Activated CD8-positive, alpha-beta T cell treated with anti-CD3 and anti-CD28 coated beads for 36 hours (primary cell): ENCODE results near the gene NDRG2. TPM values are rescaled to one million over a fixed set of nuclear protein-coding genes. Genes with fewer than 3 reads are reported as not detected.
"Not testable (repeated sequence)": the region's sequence is repeated elsewhere in the genome, so short reads cannot be mapped to it uniquely, and the experiment has no call there.

Experiments used
- ATAC-seq: fragments of 200-7000 bp; cut with Tn5 transposase; one replicate; pipeline ENCODE4 v1.10.0; 2021; ENCODE audit warnings: mild to moderate bottlenecking, moderate library complexity
- CTCF ChIA-PET: fragments of 350-600 bp; sonication (Branson Sonifier 250); formaldehyde crosslinking; loops from one replicate; lab custom pipeline; 2021; ENCODE audit warnings: antibody characterized with exemption; lab: Charles Lee
- POLR2A ChIA-PET: fragments of 350-600 bp; sonication (Branson Sonifier 250); formaldehyde crosslinking; loops from one replicate; lab custom pipeline; 2021; ENCODE audit warnings: antibody characterized with exemption; lab: Charles Lee
- DNase-seq: peaks from one replicate; pipeline ENCODE4 v3.0.0-alpha.2; 2020
- H3K27ac Mint-ChIP-seq: one replicate; pipeline ENCODE4 v1.8.0; 2021; ENCODE audit warnings: mild to moderate bottlenecking, mixed read lengths
- H3K27me3 Mint-ChIP-seq: one replicate; pipeline ENCODE4 v1.8.0; 2021; ENCODE audit warnings: mixed read lengths
- H3K36me3 Mint-ChIP-seq: one replicate; pipeline ENCODE4 v1.8.0; 2021; ENCODE audit warnings: low read depth, mixed read lengths
- H3K4me1 Mint-ChIP-seq: one replicate; pipeline ENCODE4 v1.8.0; 2021; ENCODE audit warnings: low read depth, mixed read lengths
- H3K4me3 Mint-ChIP-seq: one replicate; pipeline ENCODE4 v1.8.0; 2021; ENCODE audit warnings: mild to moderate bottlenecking, moderate library complexity, mixed read lengths
- H3K9me3 Mint-ChIP-seq: one replicate; pipeline ENCODE4 v1.8.0; 2021; ENCODE audit warnings: mixed read lengths
- CTCF ChIP-seq: fragments of 200-600 bp; IDR thresholded peaks from one replicate; pipeline ENCODE4 v1.8.0; 2022; ENCODE audit warnings: antibody characterized with exemption, mild to moderate bottlenecking
- intact Hi-C: fragments of 100-400 bp; cut with micrococcal nuclease; formaldehyde crosslinking; loops from one replicate; pipeline ENCODE4 v1.10.0; 2022
- total RNA-seq, 2 experiments: library from RNA; stranded (reverse); gene quantifications; one replicate each; pipeline ENCODE4 v1.2.3, GENCODE V29; 2021

The NDRG2 gene
- total RNA-seq, 2 experiments from 2014 or later: 4.3 to 5.3 TPM

- H3K36me3 Mint-ChIP-seq: peaks cover 7% of the 10 kb centered on the region
- H3K27ac Mint-ChIP-seq: no peak overlapping the region
- peaks cover 13% of the 10 kb centered on the region for H3K4me1 Mint-ChIP-seq
- ATAC-seq: no peak
- peaks cover 3% of the 10 kb centered on the region for H3K27me3 Mint-ChIP-seq
- CTCF ChIA-PET: interaction anchor here (1.0 to 5.1 kb wide), 2 partner anchors 14 to 28 kb away, joined by 4 to 48 read pairs; no protein-coding TSS in a partner anchor
- no peak overlapping the region for H3K4me3 Mint-ChIP-seq
- DNase-seq: no peak
- no peaks in the 10 kb centered on the region for H3K9me3 Mint-ChIP-seq
- intact Hi-C loops: no loop called here
- POLR2A ChIA-PET: no interaction called here
- no peak for TF ChIP-seq CTCF
These were observed 38.0 kb downstream of the NDRG2 start for GRCh38 chr14:20986811-20987210.

- H3K36me3 Mint-ChIP-seq: not testable (repeated sequence)
These were observed 39.2 kb downstream of the NDRG2 start for GRCh38 chr14:20985650-20986049.

GRCh38 chr14:20982646-20983369 lies 42.1 kb downstream of the NDRG2 start:
- Mint-ChIP-seq H3K27ac (no peak overlapping the region), H3K9me3 (no peaks in the 10 kb centered on the region), H3K4me1 (no peaks in the 10 kb centered on the region), H3K27me3 (peaks cover 7% of the 10 kb centered on the region), H3K4me3 (no peak overlapping the region), H3K36me3 (no peaks in the 10 kb centered on the region)
- ATAC-seq (no peak), DNase-seq (no peak)
- intact Hi-C loops: no loop called here
- ChIA-PET CTCF (interaction anchor here (0.6 to 5.1 kb wide), 3 partner anchors 10 to 32 kb away, joined by 3 to 48 read pairs (median 7); no protein-coding TSS in a partner anchor), POLR2A (interaction anchor here (0.6 kb wide), 1 partner anchor 1232 kb away, joined by 3 read pairs; no protein-coding TSS in a partner anchor)
- no peak for TF ChIP-seq CTCF

More at GRCh38 chr14:20985650-20986049, 39.2 kb downstream of the NDRG2 start:
- CTCF ChIA-PET: interaction anchor here (0.7 to 5.1 kb wide), 3 partner anchors 13 to 29 kb away, joined by 3 to 48 read pairs (median 3); no protein-coding TSS in a partner anchor
- POLR2A ChIA-PET, H3K27me3 Mint-ChIP-seq, H3K4me3 Mint-ChIP-seq, intact Hi-C loops, H3K9me3 Mint-ChIP-seq, H3K4me1 Mint-ChIP-seq, DNase-seq, H3K27ac Mint-ChIP-seq, ATAC-seq: not testable (repeated sequence)

- DNase-seq (no peak), ATAC-seq (no peak)
- H3K4me3 Mint-ChIP-seq: no peak overlapping the region
- H3K9me3 Mint-ChIP-seq: no peaks in the 10 kb centered on the region
- no peaks in the 10 kb centered on the region for H3K36me3 Mint-ChIP-seq
- no peak for TF ChIP-seq CTCF
- intact Hi-C loops: no loop called here
- ChIA-PET POLR2A (no interaction called here), CTCF (interaction anchor here (0.6 to 3.3 kb wide), 5 partner anchors 10 to 34 kb away, joined by 3 to 34 read pairs (median 4); no protein-coding TSS in a partner anchor)
- H3K27me3 Mint-ChIP-seq: peaks cover 7% of the 10 kb centered on the region
- no peaks in the 10 kb centered on the region for H3K4me1 Mint-ChIP-seq
- no peak overlapping the region for H3K27ac Mint-ChIP-seq
These were observed 44.0 kb downstream of the NDRG2 start for GRCh38 chr14:20980906-20981305.

DNA sequence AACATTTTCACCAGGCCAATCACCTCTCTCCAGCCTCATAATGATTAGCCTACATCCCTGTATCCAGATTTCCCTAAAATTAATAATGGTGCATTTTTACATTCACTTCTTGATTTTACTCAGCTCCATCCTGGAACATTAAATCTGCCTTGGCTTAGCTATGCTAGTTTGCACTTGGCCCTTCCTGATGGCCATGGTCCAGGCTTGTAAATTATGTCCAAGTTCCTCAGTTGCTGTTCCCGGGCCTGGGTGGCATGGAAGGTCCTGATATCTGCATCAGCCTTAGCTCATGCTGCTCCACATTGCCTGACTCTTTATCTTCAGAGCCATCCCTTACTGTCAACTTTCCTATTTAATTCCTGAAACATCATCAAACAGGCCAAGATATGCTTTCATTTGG lies 46.2 kb downstream of the NDRG2 start:
- TF ChIP-seq CTCF: no peak
- Mint-ChIP-seq H3K36me3 (no peaks in the 10 kb centered on the region), H3K27ac (no peak overlapping the region), H3K4me1 (no peaks in the 10 kb centered on the region), H3K27me3 (peaks cover 7% of the 10 kb centered on the region), H3K4me3 (no peak overlapping the region), H3K9me3 (no peaks in the 10 kb centered on the region)
- ChIA-PET CTCF (interaction anchor here (0.7 to 3.3 kb wide), 6 partner anchors 8 to 110 kb away, joined by 3 to 34 read pairs (median 3); no protein-coding TSS in a partner anchor), POLR2A (interaction anchor here (1.5 kb wide), 1 partner anchor 18 kb away, joined by 4 read pairs; no protein-coding TSS in a partner anchor)
- DNase-seq (no peak), ATAC-seq (no peak)
- intact Hi-C loops: no loop called here
